Stimulated activated naive CD8-positive, alpha-beta T cell treated with anti-CD3 and anti-CD28 coated beads, Interleukin-15, Interleukin-2, amounts not matched to agents 100 ng/mL and 50 ng/mL, for 24 hours (primary cell): Measurements from ENCODE around the gene HDGFL2.

Source experiments
- H3K27ac Mint-ChIP-seq: one replicate; pipeline ENCODE4 v1.8.0; 2021; ENCODE audit warnings: mild to moderate bottlenecking, mixed read lengths
- H3K27me3 Mint-ChIP-seq: one replicate; pipeline ENCODE4 v1.8.0; 2021; ENCODE audit warnings: mixed read lengths
- H3K36me3 Mint-ChIP-seq: one replicate; pipeline ENCODE4 v1.8.0; 2021; ENCODE audit warnings: low read depth, mixed read lengths
- H3K4me1 Mint-ChIP-seq: one replicate; pipeline ENCODE4 v1.8.0; 2021; ENCODE audit warnings: low read depth, mixed read lengths
- H3K4me3 Mint-ChIP-seq: one replicate; pipeline ENCODE4 v1.8.0; 2021; ENCODE audit warnings: mild to moderate bottlenecking, mixed read lengths
- H3K9me3 Mint-ChIP-seq: one replicate; pipeline ENCODE4 v1.8.0; 2021; ENCODE audit warnings: mixed read lengths

The HDGFL2 gene

GRCh38 chr19:4497770-4498389 lies 25.8 kb downstream of the HDGFL2 start:
- H3K27ac Mint-ChIP-seq: no peak overlapping the region
- H3K36me3 Mint-ChIP-seq: peaks cover 3% of the 10 kb centered on the region
- no peaks in the 10 kb centered on the region for H3K27me3 Mint-ChIP-seq
- H3K9me3 Mint-ChIP-seq: no peaks in the 10 kb centered on the region
- H3K4me3 Mint-ChIP-seq: no peak overlapping the region
- H3K4me1 Mint-ChIP-seq: no peaks in the 10 kb centered on the region

- no peaks in the 10 kb centered on the region for H3K9me3 Mint-ChIP-seq
These were observed 26.6 kb downstream of the HDGFL2 start for GRCh38 chr19:4498694-4499093.

GRCh38 chr19:4499318-4499717 lies 27.2 kb downstream of the HDGFL2 start:
- no peak overlapping the region for H3K27ac Mint-ChIP-seq
- H3K27me3 Mint-ChIP-seq: no peaks in the 10 kb centered on the region
- no peaks in the 10 kb centered on the region for H3K4me1 Mint-ChIP-seq
- peaks cover 3% of the 10 kb centered on the region for H3K36me3 Mint-ChIP-seq
- no peaks in the 10 kb centered on the region for H3K9me3 Mint-ChIP-seq
- no peak overlapping the region for H3K4me3 Mint-ChIP-seq

More at GRCh38 chr19:4498694-4499093, 26.6 kb downstream of the HDGFL2 start:
- peaks cover 3% of the 10 kb centered on the region for H3K36me3 Mint-ChIP-seq
- H3K27ac Mint-ChIP-seq: no peak overlapping the region
- H3K4me1 Mint-ChIP-seq: no peaks in the 10 kb centered on the region
- H3K4me3 Mint-ChIP-seq: no peak overlapping the region
- H3K27me3 Mint-ChIP-seq: no peaks in the 10 kb centered on the region

GRCh38 chr19:4499855-4500254 lies 27.8 kb downstream of the HDGFL2 start:
- H3K4me1 Mint-ChIP-seq: no peaks in the 10 kb centered on the region
- H3K4me3 Mint-ChIP-seq: no peak overlapping the region
- H3K27me3 Mint-ChIP-seq: no peaks in the 10 kb centered on the region
- no peak overlapping the region for H3K27ac Mint-ChIP-seq
- H3K9me3 Mint-ChIP-seq: no peaks in the 10 kb centered on the region
- H3K36me3 Mint-ChIP-seq: peaks cover 3% of the 10 kb centered on the region

- H3K27ac Mint-ChIP-seq: no peak overlapping the region
- no peaks in the 10 kb centered on the region for H3K9me3 Mint-ChIP-seq
- peaks cover 1% of the 10 kb centered on the region for H3K4me1 Mint-ChIP-seq
- H3K36me3 Mint-ChIP-seq: peaks cover 10% of the 10 kb centered on the region
- H3K4me3 Mint-ChIP-seq: no peak overlapping the region
- no peaks in the 10 kb centered on the region for H3K27me3 Mint-ChIP-seq
These were observed 28.9 kb downstream of the HDGFL2 start for GRCh38 chr19:4500841-4501591.

GRCh38 chr19:4501691-4502090 lies 29.6 kb downstream of the HDGFL2 start:
- peaks cover 8% of the 10 kb centered on the region for H3K4me1 Mint-ChIP-seq
- no peaks in the 10 kb centered on the region for H3K27me3 Mint-ChIP-seq
- no peaks in the 10 kb centered on the region for H3K9me3 Mint-ChIP-seq
- no peak overlapping the region for H3K27ac Mint-ChIP-seq
- no peak overlapping the region for H3K4me3 Mint-ChIP-seq
- H3K36me3 Mint-ChIP-seq: peaks cover 14% of the 10 kb centered on the region

- Mint-ChIP-seq H3K4me1 (peaks cover 10% of the 10 kb centered on the region), H3K27ac (no peak overlapping the region), H3K27me3 (no peaks in the 10 kb centered on the region), H3K4me3 (no peak overlapping the region), H3K9me3 (no peaks in the 10 kb centered on the region), H3K36me3 (peaks cover 14% of the 10 kb centered on the region)
These were observed 30.4 kb downstream of the HDGFL2 start for GRCh38 chr19:4502282-4503131.

GRCh38 chr19:4503132-4503824 lies 31.2 kb downstream of the HDGFL2 start:
- Mint-ChIP-seq H3K4me3 (no peak overlapping the region), H3K36me3 (peaks cover 14% of the 10 kb centered on the region), H3K9me3 (no peaks in the 10 kb centered on the region), H3K27me3 (no peaks in the 10 kb centered on the region), H3K27ac (no peak overlapping the region), H3K4me1 (peaks cover 10% of the 10 kb centered on the region)

GRCh38 chr19:4503825-4504170 lies 31.7 kb downstream of the HDGFL2 start:
- peaks cover 10% of the 10 kb centered on the region for H3K4me1 Mint-ChIP-seq
- H3K4me3 Mint-ChIP-seq: no peak overlapping the region
- no peaks in the 10 kb centered on the region for H3K27me3 Mint-ChIP-seq
- no peak overlapping the region for H3K27ac Mint-ChIP-seq
- no peaks in the 10 kb centered on the region for H3K9me3 Mint-ChIP-seq
- H3K36me3 Mint-ChIP-seq: peaks cover 14% of the 10 kb centered on the region

- Mint-ChIP-seq H3K9me3 (no peaks in the 10 kb centered on the region), H3K27ac (no peak overlapping the region), H3K4me3 (no peak overlapping the region)
These were observed 32.2 kb downstream of the HDGFL2 start for GRCh38 chr19:4504297-4504701.

GRCh38 chr19:4504891-4505569 lies 32.9 kb downstream of the HDGFL2 start:
- Mint-ChIP-seq H3K4me3 (no peak overlapping the region), H3K27ac (no peak overlapping the region), H3K4me1 (peaks cover 10% of the 10 kb centered on the region), H3K36me3 (peaks cover 14% of the 10 kb centered on the region), H3K9me3 (no peaks in the 10 kb centered on the region), H3K27me3 (no peaks in the 10 kb centered on the region)

More at GRCh38 chr19:4504297-4504701, 32.2 kb downstream of the HDGFL2 start:
- Mint-ChIP-seq H3K4me1 (peaks cover 10% of the 10 kb centered on the region), H3K27me3 (no peaks in the 10 kb centered on the region), H3K36me3 (peaks cover 14% of the 10 kb centered on the region)

- peaks cover 10% of the 10 kb centered on the region for H3K4me1 Mint-ChIP-seq
- H3K27me3 Mint-ChIP-seq: no peaks in the 10 kb centered on the region
- H3K36me3 Mint-ChIP-seq: peaks cover 13% of the 10 kb centered on the region
- H3K9me3 Mint-ChIP-seq: no peaks in the 10 kb centered on the region
- H3K27ac Mint-ChIP-seq: peak overlapping the region; percentile 21
- H3K4me3 Mint-ChIP-seq: no peak overlapping the region
These were observed 33.7 kb downstream of the HDGFL2 start for GRCh38 chr19:4505570-4506448.

GRCh38 chr19:4506449-4507149 lies 34.5 kb downstream of the HDGFL2 start:
- Mint-ChIP-seq H3K36me3 (peaks cover 11% of the 10 kb centered on the region), H3K4me3 (no peak overlapping the region), H3K27me3 (no peaks in the 10 kb centered on the region), H3K9me3 (no peaks in the 10 kb centered on the region), H3K27ac (peak overlapping the region; percentile 21), H3K4me1 (peaks cover 10% of the 10 kb centered on the region)
